Panc1 (cell line): ENCODE data around the gene TFAP2B. TPM values are rescaled to one million over a fixed set of nuclear protein-coding genes. Genes with fewer than 3 reads are reported as not detected.

ENCODE experiments used
- ATAC-seq: fragments of 200-7000 bp; cut with Tn5 transposase; 2 replicates; pipeline ENCODE4 v1.9.1; 2020; ENCODE audit warnings: mild to moderate bottlenecking, moderate library complexity
- BruUV-seq: library from RNA; stranded (reverse); fragments of 400-500 nt; replicated peaks from 2 replicates; lab custom pipeline; 2021; lab: Mats Ljungman, UMichigan
- CTCF ChIA-PET: fragments of 300-600 bp; sonication (Branson Sonifier 250); formaldehyde crosslinking; loops from one replicate; lab custom pipeline; 2022; ENCODE audit warnings: antibody characterized with exemption; lab: Charles Lee
- POLR2A ChIA-PET: fragments of 300-600 bp; sonication (Branson Sonifier 250); formaldehyde crosslinking; loops from one replicate; lab custom pipeline; 2022; ENCODE audit warnings: antibody characterized with exemption; lab: Charles Lee
- DNase-seq: peaks from one replicate; pipeline ENCODE4 v3.0.0-alpha.2; 2010; ENCODE audit warnings: low read depth, low spot score
- H3K27ac ChIP-seq: 2 replicates; pipeline ENCODE4 v1.5.1; 2011; ENCODE audit warnings: mild to moderate bottlenecking, low read length, inconsistent platforms
- H3K27me3 ChIP-seq: fragments of 200-500 bp; sonication (Bioruptor generic); 2 replicates; pipeline ENCODE4 v1.6.0; 2014; ENCODE audit warnings: low read length, inconsistent platforms; ENCODE audit not compliant: control insufficient read depth, insufficient read depth
- H3K36me3 ChIP-seq: fragments of 200-500 bp; sonication (Bioruptor generic); 2 replicates; pipeline ENCODE4 v1.5.1; 2014; ENCODE audit warnings: inconsistent platforms, mild to moderate bottlenecking, low read length, moderate library complexity; ENCODE audit not compliant: control insufficient read depth, insufficient read depth
- H3K4me1 ChIP-seq: 2 replicates; pipeline ENCODE4 v1.5.1; 2011; ENCODE audit warnings: inconsistent platforms, mild to moderate bottlenecking, low read length, moderate library complexity; ENCODE audit not compliant: control insufficient read depth, insufficient read depth
- H3K4me3 ChIP-seq, 2 experiments: 2 replicates each; pipeline ENCODE4 v1.5.1; 2011 to 2012; ENCODE audit warnings: low read depth in 2 of 2, low read length in 2 of 2, mild to moderate bottlenecking in 2 of 2, inconsistent platforms in 1 of 2, moderate library complexity in 1 of 2
- H3K9me3 ChIP-seq: fragments of 200-500 bp; sonication (Bioruptor generic); 2 replicates; pipeline ENCODE4 v1.5.1; 2014; ENCODE audit warnings: low read depth, mild to moderate bottlenecking, inconsistent platforms, low read length, moderate library complexity; ENCODE audit not compliant: control insufficient read depth, insufficient read depth
- CTCF ChIP-seq: fragments of 450-650 bp; IDR thresholded peaks from 2 replicates; pipeline ENCODE4 v1.5.1; 2017; ENCODE audit warnings: mild to moderate bottlenecking
- POLR2AphosphoS5 ChIP-seq: IDR thresholded peaks from 2 replicates; pipeline ENCODE4 v1.6.1; 2012; ENCODE audit warnings: mild to moderate bottlenecking, low read depth, low read length, moderate library complexity
- REST ChIP-seq, 2 experiments: IDR thresholded peaks; 2 replicates each; pipeline ENCODE4 v1.6.1; 2011 to 2012; ENCODE audit warnings: low read depth in 2 of 2, control low read depth in 1 of 2, low read length in 1 of 2, mild to moderate bottlenecking in 1 of 2, moderate library complexity in 1 of 2; ENCODE audit not compliant: insufficient read depth in 1 of 2
- SIN3A ChIP-seq: IDR thresholded peaks from 2 replicates; pipeline ENCODE4 v1.6.1; 2012; ENCODE audit warnings: low read depth, mild to moderate bottlenecking, low read length, moderate library complexity, borderline replicate concordance; ENCODE audit not compliant: insufficient read depth
- TCF7L2 ChIP-seq: IDR thresholded peaks from 2 replicates; pipeline ENCODE4 v1.6.1; 2011; ENCODE audit warnings: mild to moderate bottlenecking, low read depth, low read length, inconsistent platforms
- in situ Hi-C: cut with HindIII; loops from 2 replicates; pipeline ENCODE4 v1.10.0; 2016; ENCODE audit warnings: low sequenced_read_pairs, low pct_unique_long_range_greater_than_20kb
- intact Hi-C: fragments of 100-400 bp; cut with micrococcal nuclease; formaldehyde crosslinking; loops from one replicate; pipeline ENCODE4 v1.10.0; 2022; ENCODE audit not compliant: unreplicated experiment
- total RNA-seq: library from RNA; stranded (reverse); gene quantifications from one replicate; pipeline ENCODE4 v1.2.1, GENCODE V29; 2021; ENCODE audit not compliant: unreplicated experiment

The TFAP2B gene
- total RNA-seq, 1 experiment from 2014 or later: not detected

GRCh38 chr6:50825375-50826036, 6.8 kb downstream of the TFAP2B start:
- TF ChIP-seq TCF7L2 (no peak), SIN3A (no peak), POLR2AphosphoS5 (no peak), CTCF (no peak), REST (IDR thresholded peaks at IDR 0.05; ENCODE audit: insufficient read depth in 1 of 2, low read depth in 2 of 2, low read length in 1 of 2) (no peak)
- DNase-seq (no peak), ATAC-seq (no peak)
- Histone ChIP-seq H3K36me3 (no peaks in the 10 kb centered on the region), H3K9me3 (no peaks in the 10 kb centered on the region), H3K27me3 (peaks cover 26% of the 10 kb centered on the region), H3K4me1 (no peaks in the 10 kb centered on the region), H3K27ac (no peak overlapping the region), H3K4me3 (no peak overlapping the region)
- no TSS peak for BruUV-seq
- ChIA-PET CTCF (no interaction called here), POLR2A (no interaction called here)
- intact Hi-C loops (no loop called here), in situ Hi-C loops (no loop called here)

GRCh38 chr6:50826037-50826761, 7.5 kb downstream of the TFAP2B start:
- Histone ChIP-seq H3K9me3 (no peaks in the 10 kb centered on the region), H3K27ac (no peak overlapping the region), H3K4me3 (no peak overlapping the region), H3K27me3 (peaks cover 21% of the 10 kb centered on the region), H3K36me3 (no peaks in the 10 kb centered on the region), H3K4me1 (no peaks in the 10 kb centered on the region)
- CTCF ChIA-PET: no interaction called here
- TF ChIP-seq SIN3A: no peak
- no TSS peak for BruUV-seq
- DNase-seq (no peak), ATAC-seq (no peak)
- POLR2A ChIA-PET: no interaction called here
- in situ Hi-C loops: no loop called here
- intact Hi-C loops: no loop called here

- peaks cover 16% of the 10 kb centered on the region for H3K27me3 ChIP-seq
- ChIA-PET CTCF (no interaction called here), POLR2A (no interaction called here)
- H3K9me3 ChIP-seq: no peaks in the 10 kb centered on the region
- H3K4me1 ChIP-seq: no peaks in the 10 kb centered on the region
- no peak overlapping the region for H3K4me3 ChIP-seq
- no peaks in the 10 kb centered on the region for H3K36me3 ChIP-seq
- H3K27ac ChIP-seq: no peak overlapping the region
- no peak for ATAC-seq
- in situ Hi-C loops: no loop called here
- DNase-seq: no peak
- no TSS peak for BruUV-seq
- no peak for TF ChIP-seq POLR2AphosphoS5
- no peak for TF ChIP-seq CTCF
- no peak for TF ChIP-seq SIN3A
- no peak for TF ChIP-seq REST (IDR thresholded peaks at IDR 0.05; ENCODE audit: insufficient read depth in 1 of 2, low read depth in 2 of 2, low read length in 1 of 2)
- no peak for TF ChIP-seq TCF7L2
- intact Hi-C loops: no loop called here
These were observed 8.1 kb downstream of the TFAP2B start for GRCh38 chr6:50826803-50827202.
